ENCODE results near the gene CHMP4B.

Gene CHMP4B

GRCh38 chr20:33812908-33813462 is 1.8 kb downstream of the CHMP4B start:
- TF ChIP-seq CTCF (conservative IDR thresholded peaks at IDR 0.05) = no peak
- no peak for TF ChIP-seq ZFX (IDR thresholded peaks at IDR 0.05)
- no peak overlapping the region; the same call in 1 of the 2 replicates for H3K27ac ChIP-seq

- TF ChIP-seq ZFX (IDR thresholded peaks at IDR 0.05) (no peak), CTCF (conservative IDR thresholded peaks at IDR 0.05) (no peak)
- no peak overlapping the region for H3K27ac ChIP-seq
Observed at GRCh38 chr20:33814238-33814712, 3.1 kb downstream of the CHMP4B start.

- TF ChIP-seq CTCF (conservative IDR thresholded peaks at IDR 0.05) = no peak
- no peak for TF ChIP-seq ZFX (IDR thresholded peaks at IDR 0.05)
- H3K27ac ChIP-seq = no peak overlapping the region
Observed at GRCh38 chr20:33815671-33816070, 4.5 kb downstream of the CHMP4B start.

GRCh38 chr20:33816191-33816590 is 5.0 kb downstream of the CHMP4B start:
- no peak overlapping the region for H3K27ac ChIP-seq
- no peak for TF ChIP-seq CTCF (conservative IDR thresholded peaks at IDR 0.05)
- no peak for TF ChIP-seq ZFX (IDR thresholded peaks at IDR 0.05)

GRCh38 chr20:33817411-33817810 is 6.3 kb downstream of the CHMP4B start:
- TF ChIP-seq CTCF (conservative IDR thresholded peaks at IDR 0.05) (no peak), ZFX (IDR thresholded peaks at IDR 0.05) (no peak)
- H3K27ac ChIP-seq = no peak overlapping the region

- TF ChIP-seq CTCF (conservative IDR thresholded peaks at IDR 0.05) = no peak
- TF ChIP-seq ZFX (IDR thresholded peaks at IDR 0.05) = no peak
- no peak overlapping the region for H3K27ac ChIP-seq
Observed at GRCh38 chr20:33819456-33819855, 8.3 kb downstream of the CHMP4B start.

- TF ChIP-seq ZFX (IDR thresholded peaks at IDR 0.05) = no peak
- TF ChIP-seq CTCF (conservative IDR thresholded peaks at IDR 0.05) = no peak
- no peak overlapping the region for H3K27ac ChIP-seq
Observed at GRCh38 chr20:33820362-33820761, 9.2 kb downstream of the CHMP4B start.
